ENCODE data around the gene ABLIM2. TPM values are rescaled to one million over a fixed set of nuclear protein-coding genes. Genes with fewer than 3 reads are reported as not detected.

Gene ABLIM2
- total RNA-seq, 1 donor from 2014 or later, result 7.5 TPM

GRCh38 chr4:8164687-8165086, 6.1 kb upstream of the ABLIM2 start:
- no peak overlapping the region for H3K27ac Mint-ChIP-seq (ENCODE audit: unreplicated experiment)

DNA sequence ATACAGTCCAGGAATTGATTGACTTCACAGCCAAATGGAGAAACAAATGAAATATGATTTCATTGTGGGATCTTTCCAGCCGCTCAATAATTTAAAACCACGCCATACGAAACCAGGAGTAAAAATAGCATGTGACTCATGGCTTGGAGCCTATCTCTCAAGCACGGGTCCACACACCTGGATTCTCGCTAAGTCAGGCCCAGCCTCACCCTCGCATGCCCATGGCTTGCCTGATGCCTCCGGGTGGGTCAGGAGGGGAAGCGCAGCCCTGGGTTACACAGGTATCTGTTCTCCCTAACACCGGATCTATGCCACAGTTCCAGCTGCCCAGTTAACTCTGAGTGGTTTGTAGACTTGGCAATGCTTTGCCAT, 5.6 kb upstream of the ABLIM2 start:
- Mint-ChIP-seq H3K27me3 (ENCODE audit: unreplicated experiment) (peaks cover 3% of the 10 kb centered on the region), H3K27ac (ENCODE audit: unreplicated experiment) (no peak overlapping the region), H3K9me3 (ENCODE audit: unreplicated experiment) (peaks cover 8% of the 10 kb centered on the region)

More at GRCh38 chr4:8164687-8165086, 6.1 kb upstream of the ABLIM2 start:
- DNase-seq, result no peak
- Mint-ChIP-seq H3K9me3 (ENCODE audit: unreplicated experiment) (peaks cover 6% of the 10 kb centered on the region), H3K27me3 (ENCODE audit: unreplicated experiment) (peaks cover 3% of the 10 kb centered on the region), H3K4me3 (ENCODE audit: unreplicated experiment) (no peak overlapping the region), H3K4me1 (ENCODE audit: low read depth, unreplicated experiment) (peaks cover 13% of the 10 kb centered on the region), H3K36me3 (ENCODE audit: unreplicated experiment) (no peaks in the 10 kb centered on the region)
- TF ChIP-seq, protein P1, sequence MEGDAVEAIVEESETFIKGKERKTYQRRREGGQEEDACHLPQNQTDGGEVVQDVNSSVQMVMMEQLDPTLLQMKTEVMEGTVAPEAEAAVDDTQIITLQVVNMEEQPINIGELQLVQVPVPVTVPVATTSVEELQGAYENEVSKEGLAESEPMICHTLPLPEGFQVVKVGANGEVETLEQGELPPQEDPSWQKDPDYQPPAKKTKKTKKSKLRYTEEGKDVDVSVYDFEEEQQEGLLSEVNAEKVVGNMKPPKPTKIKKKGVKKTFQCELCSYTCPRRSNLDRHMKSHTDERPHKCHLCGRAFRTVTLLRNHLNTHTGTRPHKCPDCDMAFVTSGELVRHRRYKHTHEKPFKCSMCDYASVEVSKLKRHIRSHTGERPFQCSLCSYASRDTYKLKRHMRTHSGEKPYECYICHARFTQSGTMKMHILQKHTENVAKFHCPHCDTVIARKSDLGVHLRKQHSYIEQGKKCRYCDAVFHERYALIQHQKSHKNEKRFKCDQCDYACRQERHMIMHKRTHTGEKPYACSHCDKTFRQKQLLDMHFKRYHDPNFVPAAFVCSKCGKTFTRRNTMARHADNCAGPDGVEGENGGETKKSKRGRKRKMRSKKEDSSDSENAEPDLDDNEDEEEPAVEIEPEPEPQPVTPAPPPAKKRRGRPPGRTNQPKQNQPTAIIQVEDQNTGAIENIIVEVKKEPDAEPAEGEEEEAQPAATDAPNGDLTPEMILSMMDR (IDR thresholded peaks at IDR 0.05; ENCODE audit: partially characterized antibody, unreplicated experiment), result no peak

GRCh38 chr4:8163436-8164193, 5.0 kb upstream of the ABLIM2 start:
- Mint-ChIP-seq H3K36me3 (ENCODE audit: unreplicated experiment) (no peaks in the 10 kb centered on the region), H3K27ac (ENCODE audit: unreplicated experiment) (no peak overlapping the region), H3K4me1 (ENCODE audit: low read depth, unreplicated experiment) (peaks cover 18% of the 10 kb centered on the region), H3K27me3 (ENCODE audit: unreplicated experiment) (peaks cover 3% of the 10 kb centered on the region), H3K9me3 (ENCODE audit: unreplicated experiment) (peaks cover 11% of the 10 kb centered on the region), H3K4me3 (ENCODE audit: unreplicated experiment) (no peak overlapping the region)
- no peak for DNase-seq
- TF ChIP-seq, protein P1 (IDR thresholded peaks at IDR 0.05; ENCODE audit: partially characterized antibody, unreplicated experiment), result no peak

More for the DNA sequence above, 5.6 kb upstream of the ABLIM2 start:
- peaks cover 15% of the 10 kb centered on the region for H3K4me1 Mint-ChIP-seq (ENCODE audit: low read depth, unreplicated experiment)
- H3K36me3 Mint-ChIP-seq (ENCODE audit: unreplicated experiment), result no peaks in the 10 kb centered on the region
- no peak for DNase-seq
- H3K4me3 Mint-ChIP-seq (ENCODE audit: unreplicated experiment), result no peak overlapping the region
- TF ChIP-seq, protein P1 (IDR thresholded peaks at IDR 0.05; ENCODE audit: partially characterized antibody, unreplicated experiment), result no peak

DNA sequence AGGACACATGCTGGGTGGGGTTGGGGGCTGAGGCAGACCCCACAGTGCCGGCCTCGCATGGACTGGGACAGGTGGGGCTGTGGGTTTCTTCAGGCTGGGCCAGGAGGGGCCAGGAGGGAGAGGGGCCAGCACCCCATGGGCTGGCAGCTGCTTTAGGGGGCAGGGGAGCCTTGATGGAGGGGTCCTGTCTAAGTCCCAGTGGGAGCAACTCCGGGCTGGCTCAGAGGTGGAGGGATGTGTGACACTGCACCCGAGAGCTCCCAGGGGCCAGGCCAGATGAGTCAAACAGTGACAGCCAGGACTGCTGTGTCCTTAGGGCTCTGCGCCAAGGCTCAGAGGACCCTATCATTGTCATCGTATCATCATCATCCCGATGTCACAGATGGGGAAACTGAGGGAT, 4.4 kb upstream of the ABLIM2 start:
- H3K4me1 Mint-ChIP-seq (ENCODE audit: low read depth, unreplicated experiment), result peaks cover 18% of the 10 kb centered on the region

GRCh38 chr4:8162625-8163024, 4.0 kb upstream of the ABLIM2 start:
- H3K36me3 Mint-ChIP-seq (ENCODE audit: unreplicated experiment), result no peaks in the 10 kb centered on the region
- H3K27me3 Mint-ChIP-seq (ENCODE audit: unreplicated experiment), result peaks cover 3% of the 10 kb centered on the region
- DNase-seq, result no peak
- TF ChIP-seq, protein P1 (IDR thresholded peaks at IDR 0.05; ENCODE audit: partially characterized antibody, unreplicated experiment), result no peak
- no peak overlapping the region for H3K4me3 Mint-ChIP-seq (ENCODE audit: unreplicated experiment)
- peaks cover 8% of the 10 kb centered on the region for H3K9me3 Mint-ChIP-seq (ENCODE audit: unreplicated experiment)
- no peak overlapping the region for H3K27ac Mint-ChIP-seq (ENCODE audit: unreplicated experiment)
- peaks cover 18% of the 10 kb centered on the region for H3K4me1 Mint-ChIP-seq (ENCODE audit: low read depth, unreplicated experiment)

More for the DNA sequence above, 4.4 kb upstream of the ABLIM2 start:
- Mint-ChIP-seq H3K27me3 (ENCODE audit: unreplicated experiment) (peaks cover 3% of the 10 kb centered on the region), H3K9me3 (ENCODE audit: unreplicated experiment) (peaks cover 9% of the 10 kb centered on the region), H3K4me3 (ENCODE audit: unreplicated experiment) (no peak overlapping the region), H3K36me3 (ENCODE audit: unreplicated experiment) (no peaks in the 10 kb centered on the region), H3K27ac (ENCODE audit: unreplicated experiment) (no peak overlapping the region)
- TF ChIP-seq, protein P1 (IDR thresholded peaks at IDR 0.05; ENCODE audit: partially characterized antibody, unreplicated experiment), result no peak
- DNase-seq, result no peak
